GM12878 (cell line): ENCODE results near the gene KCNAB2.

Experiments used
- BACH1 ChIP-seq: fragments of 450-650 bp; IDR thresholded peaks from 2 replicates; pipeline ENCODE4 v1.6.1; 2017; ENCODE audit warnings: mild to moderate bottlenecking, borderline replicate concordance
- CTCF ChIP-seq, 3 experiments: IDR thresholded peaks in 2 of 3; conservative IDR thresholded peaks in 1 of 3; 2 replicates each; pipeline ENCODE4 v1.5.1; 2011; ENCODE audit warnings: low read depth in 3 of 3, low read length in 3 of 3, mild to moderate bottlenecking in 3 of 3, control low read depth in 2 of 3, moderate library complexity in 2 of 3, inconsistent platforms in 1 of 3, mixed read lengths in 1 of 3; ENCODE audit not compliant: control insufficient read depth in 2 of 3, insufficient read depth in 1 of 3; ENCODE audit errors: extremely low read depth in 1 of 3
- SIX5 ChIP-seq: IDR thresholded peaks from 2 replicates; pipeline ENCODE4 v1.6.1; 2011; ENCODE audit warnings: mild to moderate bottlenecking, low read depth, low read length, moderate library complexity; ENCODE audit not compliant: severe bottlenecking
- TF ChIP-seq, protein P1 (sequence below): fragments of 450-650 bp; IDR thresholded peaks from 2 replicates; pipeline ENCODE4 v1.6.1; 2018; ENCODE audit warnings: borderline replicate concordance, mild to moderate bottlenecking; ENCODE audit not compliant: partially characterized antibody

DNA sequence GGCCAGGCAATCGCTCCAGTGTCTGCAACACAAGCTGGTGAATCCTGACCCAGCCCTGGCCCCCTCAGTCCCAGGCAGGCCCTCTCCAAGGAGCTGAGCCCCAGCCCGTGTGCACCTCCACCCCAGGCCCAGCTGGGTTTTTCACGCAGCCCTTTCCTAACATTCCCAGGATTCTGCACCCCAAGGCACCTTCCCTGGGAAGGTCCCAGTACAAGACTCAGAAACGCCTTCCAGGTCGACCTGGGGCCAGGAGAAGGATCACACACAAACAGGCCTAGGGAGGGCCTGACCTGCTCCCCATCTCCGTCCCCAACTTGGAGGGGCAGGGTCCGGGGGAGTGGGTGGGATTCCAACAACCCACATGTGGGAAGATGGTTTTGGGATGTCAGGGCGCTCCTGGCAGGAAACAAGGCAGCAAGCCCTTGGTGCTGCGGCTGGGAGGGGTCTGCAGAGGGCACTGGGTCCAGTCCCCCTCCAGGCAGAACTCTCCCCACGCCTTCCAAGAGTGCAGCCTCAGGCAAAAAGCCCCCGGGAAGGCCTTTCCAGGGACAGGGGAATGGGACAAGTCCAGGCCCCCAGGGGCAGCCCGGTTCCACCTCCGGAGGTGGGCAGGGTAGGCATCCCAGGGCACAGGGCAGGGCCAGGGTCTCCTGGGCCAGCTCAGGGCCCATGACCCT lies 58.3 kb downstream of the KCNAB2 start:
- TF ChIP-seq, protein P1, sequence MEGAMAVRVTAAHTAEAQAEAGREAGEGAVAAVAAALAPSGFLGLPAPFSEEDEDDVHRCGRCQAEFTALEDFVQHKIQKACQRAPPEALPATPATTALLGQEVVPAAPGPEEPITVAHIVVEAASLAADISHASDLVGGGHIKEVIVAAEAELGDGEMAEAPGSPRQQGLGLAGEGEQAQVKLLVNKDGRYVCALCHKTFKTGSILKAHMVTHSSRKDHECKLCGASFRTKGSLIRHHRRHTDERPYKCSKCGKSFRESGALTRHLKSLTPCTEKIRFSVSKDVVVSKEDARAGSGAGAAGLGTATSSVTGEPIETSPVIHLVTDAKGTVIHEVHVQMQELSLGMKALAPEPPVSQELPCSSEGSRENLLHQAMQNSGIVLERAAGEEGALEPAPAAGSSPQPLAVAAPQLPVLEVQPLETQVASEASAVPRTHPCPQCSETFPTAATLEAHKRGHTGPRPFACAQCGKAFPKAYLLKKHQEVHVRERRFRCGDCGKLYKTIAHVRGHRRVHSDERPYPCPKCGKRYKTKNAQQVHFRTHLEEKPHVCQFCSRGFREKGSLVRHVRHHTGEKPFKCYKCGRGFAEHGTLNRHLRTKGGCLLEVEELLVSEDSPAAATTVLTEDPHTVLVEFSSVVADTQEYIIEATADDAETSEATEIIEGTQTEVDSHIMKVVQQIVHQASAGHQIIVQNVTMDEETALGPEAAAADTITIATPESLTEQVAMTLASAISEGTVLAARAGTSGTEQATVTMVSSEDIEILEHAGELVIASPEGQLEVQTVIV: no peak
- no peak for TF ChIP-seq SIX5
- no peak for TF ChIP-seq BACH1
- no peak for TF ChIP-seq CTCF (IDR thresholded peaks at IDR 0.05 in 2 of 3, conservative IDR thresholded peaks at IDR 0.05 in 1 of 3; ENCODE audit: control insufficient read depth in 2 of 3, extremely low read depth in 1 of 3, insufficient read depth in 1 of 3, low read depth in 3 of 3, low read length in 3 of 3)
